Upper lobe of left lung (tissue), 6 donors: ENCODE data around the gene IP6K3. TPM values are rescaled to one million over a fixed set of nuclear protein-coding genes. Genes with fewer than 3 reads are reported as not detected.

ENCODE experiments used
- ATAC-seq, 2 donors: fragments of 200-7000 bp; cut with Tn5 transposase; one replicate each; pipeline ENCODE4 v1.9.1; 2022; ENCODE audit warnings: mild to moderate bottlenecking in 2 of 2, moderate library complexity in 2 of 2; ENCODE audit not compliant: low FRiP score in 2 of 2
- DNase-seq, 2 donors: peaks; one replicate each; pipeline ENCODE4 v3.0.0-alpha.2; 2019 to 2020
- H3K27ac ChIP-seq, 4 donors: fragments of 200-600 bp; sonication (generic); one replicate each; pipeline ENCODE4 v1.5.1; 2016 to 2019
- H3K27me3 ChIP-seq, 4 donors: fragments of 200-600 bp; sonication (generic); one replicate each; pipeline ENCODE4 v1.5.1; 2017 to 2019
- H3K36me3 ChIP-seq, 4 donors: fragments of 200-600 bp; sonication (generic); one replicate each; pipeline ENCODE4 v1.5.1; 2016 to 2019
- H3K4me1 ChIP-seq, 4 donors: fragments of 200-600 bp; sonication (generic); one replicate each; pipeline ENCODE4 v1.5.1; 2018 to 2019
- H3K4me3 ChIP-seq, 4 donors: fragments of 200-600 bp; sonication (generic); one replicate each; pipeline ENCODE4 v1.5.1; 2017 to 2019; ENCODE audit warnings: mild to moderate bottlenecking in 2 of 4, moderate library complexity in 1 of 4
- H3K9me3 ChIP-seq, 4 donors: fragments of 200-600 bp; sonication (generic); one replicate each; pipeline ENCODE4 v1.5.1; 2018 to 2019
- CTCF ChIP-seq, 6 experiments: fragments of 450-650 bp in 4 of 6; fragments of 200-600 bp in 2 of 6; sonication (generic) in 2 of 6; IDR thresholded peaks; one replicate each; pipeline ENCODE4 v1.5.1; 2016 to 2019; ENCODE audit warnings: antibody characterized with exemption in 6 of 6
- EP300 ChIP-seq, 4 donors: sonication (generic); formaldehyde crosslinking; IDR thresholded peaks; one replicate each; pipeline ENCODE4 v1.5.1; 2017; ENCODE audit warnings: antibody characterized with exemption in 4 of 4, control low read depth in 2 of 4
- POLR2A ChIP-seq, 4 donors: fragments of 450-650 bp; IDR thresholded peaks; one replicate each; pipeline ENCODE4 v1.5.1; 2016 to 2017; ENCODE audit warnings: antibody characterized with exemption in 4 of 4, mild to moderate bottlenecking in 2 of 4
- POLR2AphosphoS5 ChIP-seq, 2 donors: sonication (generic); formaldehyde crosslinking; IDR thresholded peaks; one replicate each; pipeline ENCODE4 v1.5.1; 2017; ENCODE audit warnings: antibody characterized with exemption in 2 of 2
- WGBS, 2 donors: methylation state at CpG; one replicate each; pipeline ENCODE4 v1.1.5; 2017 to 2018; 5-methylcytosine and 5-hydroxymethylcytosine counted together
- total RNA-seq, 6 donors: library from RNA; depleted of rRNA in 4 of 6; stranded (reverse); fragments of >200 nt in 4 of 6; gene quantifications; one replicate each; pipeline versions ENCODE4 v1.1.0 to v1.2.1, GENCODE V29; 2016 to 2021
- donor health status: DM: no; HTN: no; CAD: no; lungs with moderate emphysema.
- donor health status: DM: no; HTN: yes; CAD: no; lungs with severe emphysema.

The IP6K3 gene
- total RNA-seq, 6 donors from 2014 or later, result 1.9 to 11.5 (median 4.9) TPM

- 94 to 100% methylated on average over 2 of the region's 2 CpGs for WGBS, 2 donors
- Histone ChIP-seq H3K27me3 (no peaks in the 10 kb centered on the region), H3K36me3 (no peaks in the 10 kb centered on the region), H3K27ac (peak overlapping the region; percentile 1 to 52 (median 38)), H3K9me3 (no peaks in the 10 kb centered on the region), H3K4me3 (no peak overlapping the region), H3K4me1 (peaks cover 8 to 35% (median 22%) of the 10 kb centered on the region in 4 donors)
- no peak for ATAC-seq
- no peak for TF ChIP-seq POLR2AphosphoS5 (IDR thresholded peaks at IDR 0.05)
- TF ChIP-seq CTCF (IDR thresholded peaks at IDR 0.05), result no peak
- no peak for TF ChIP-seq POLR2A (IDR thresholded peaks at IDR 0.05)
- TF ChIP-seq EP300 (IDR thresholded peaks at IDR 0.05), result no peak
- DNase-seq, result no peak
Measured at GRCh38 chr6:33718713-33719112, 28.0 kb downstream of the IP6K3 start.

- Histone ChIP-seq H3K36me3 (no peaks in the 10 kb centered on the region), H3K4me1 (peaks cover 8 to 35% (median 21%) of the 10 kb centered on the region in 4 donors), H3K4me3 (no peak overlapping the region), H3K27ac (peak overlapping the region; percentile 26 to 61 (median 40)), H3K27me3 (no peaks in the 10 kb centered on the region), H3K9me3 (no peaks in the 10 kb centered on the region)
- TF ChIP-seq POLR2A (IDR thresholded peaks at IDR 0.05), result no peak
- TF ChIP-seq EP300 (IDR thresholded peaks at IDR 0.05), result no peak
- TF ChIP-seq CTCF (IDR thresholded peaks at IDR 0.05), result no peak
- TF ChIP-seq POLR2AphosphoS5 (IDR thresholded peaks at IDR 0.05), result no peak
- ATAC-seq (peak in 1 of 2 donors; percentile 28), DNase-seq (no peak)
- 20 to 53% methylated on average over 6 of the region's 6 CpGs for WGBS, 2 donors
Measured at GRCh38 chr6:33717934-33718455, 28.7 kb downstream of the IP6K3 start.

GRCh38 chr6:33716890-33717632 lies 29.6 kb downstream of the IP6K3 start:
- ATAC-seq, result no peak
- H3K36me3 ChIP-seq, result no peaks in the 10 kb centered on the region
- 63 to 70% methylated on average over 8 of the region's 8 CpGs for WGBS, 2 donors
- H3K27ac ChIP-seq, result peak overlapping the region in 2 of 4 donors; percentile 45 to 61
- H3K27me3 ChIP-seq, result no peaks in the 10 kb centered on the region
- TF ChIP-seq POLR2A (IDR thresholded peaks at IDR 0.05), result no peak
- TF ChIP-seq EP300 (IDR thresholded peaks at IDR 0.05), result no peak
- TF ChIP-seq CTCF (IDR thresholded peaks at IDR 0.05), result no peak
- no peak for TF ChIP-seq POLR2AphosphoS5 (IDR thresholded peaks at IDR 0.05)
- H3K4me1 ChIP-seq, result peaks cover 8 to 35% (median 22%) of the 10 kb centered on the region in 4 donors
- H3K9me3 ChIP-seq, result no peaks in the 10 kb centered on the region
- no peak for DNase-seq
- no peak overlapping the region for H3K4me3 ChIP-seq

- H3K9me3 ChIP-seq, result no peaks in the 10 kb centered on the region
- no peak for TF ChIP-seq POLR2A (IDR thresholded peaks at IDR 0.05)
- TF ChIP-seq CTCF (IDR thresholded peaks at IDR 0.05), result no peak
- TF ChIP-seq POLR2AphosphoS5 (IDR thresholded peaks at IDR 0.05), result no peak
- no peak for TF ChIP-seq EP300 (IDR thresholded peaks at IDR 0.05)
- DNase-seq (no peak), ATAC-seq (no peak)
- H3K27ac ChIP-seq, result no peak overlapping the region
- H3K4me1 ChIP-seq, result peaks cover 8 to 35% (median 26%) of the 10 kb centered on the region in 4 donors
- WGBS, 2 donors, result 82 to 87% methylated on average over 7 of the region's 7 CpGs
- no peaks in the 10 kb centered on the region for H3K27me3 ChIP-seq
- no peaks in the 10 kb centered on the region for H3K36me3 ChIP-seq
- no peak overlapping the region for H3K4me3 ChIP-seq
Measured at GRCh38 chr6:33716379-33716778, 30.3 kb downstream of the IP6K3 start.
